HepG2 (cell line): ENCODE measurements around the gene GFAP. TPM values are rescaled to one million over a fixed set of nuclear protein-coding genes. Genes with fewer than 3 reads are reported as not detected.

ENCODE experiments used
- ATAC-seq: fragments of 200-7000 bp; cut with Tn5 transposase; 3 replicates; pipeline ENCODE4 v1.9.1; 2020; ENCODE audit warnings: mild to moderate bottlenecking, moderate library complexity
- BruUV-seq: library from RNA; stranded (reverse); fragments of 400-500 nt; replicated peaks from 2 replicates; lab custom pipeline; 2021; lab: Mats Ljungman, UMichigan
- CTCF ChIA-PET: fragments of 300-600 bp; formaldehyde crosslinking; extraction: SDS; loops from one replicate; lab custom pipeline; 2021; ENCODE audit warnings: low total read pairs, inconsistent platforms, low intra/inter-chr PET ratio; lab: Yijun Ruan, JAX
- POLR2A ChIA-PET: fragments of 350-600 bp; sonication (Branson Sonifier 250); formaldehyde crosslinking; loops from one replicate; lab custom pipeline; 2020; ENCODE audit warnings: antibody characterized with exemption, inconsistent platforms; lab: Yijun Ruan, JAX
- DNase-seq: peaks from one replicate; pipeline ENCODE4 v3.0.0-alpha.2; 2015; ENCODE audit warnings: low spot score
- FAIRE-seq: peaks from 3 replicates; lab custom pipeline; 2011; peaks lifted over from hg19 to GRCh38; lab: Jason Lieb, UNC
- H2AFZ ChIP-seq: one replicate; pipeline ENCODE4 v1.6.1; 2011; ENCODE audit warnings: low read length, inconsistent platforms
- H3K27ac ChIP-seq: fragments of 300-600 bp; 3 replicates; pipeline ENCODE4 v1.8.0; 2011; ENCODE audit warnings: mixed run types, mild to moderate bottlenecking, mixed read lengths, low read length, inconsistent platforms; ENCODE audit not compliant: insufficient read depth; ENCODE audit errors: extremely low read length
- H3K27me3 ChIP-seq, 2 experiments: fragments of 200-600 bp in 1 of 2; 2 replicates in 1 of 2; 3 replicates in 1 of 2; pipeline versions ENCODE4 v1.6.0 to v1.8.0; 2011; ENCODE audit warnings: low read length in 2 of 2, mild to moderate bottlenecking in 2 of 2, moderate library complexity in 2 of 2, inconsistent platforms in 1 of 2; ENCODE audit not compliant: insufficient read depth in 2 of 2, control insufficient read depth in 1 of 2
- H3K36me3 ChIP-seq, 2 experiments: fragments of 200-600 bp in 1 of 2; replicated peaks in 1 of 2; 2 replicates in 1 of 2; 3 replicates in 1 of 2; pipeline versions ENCODE4 v1.5.1 to v1.8.0; 2011; ENCODE audit warnings: low read length in 2 of 2, inconsistent platforms in 1 of 2; ENCODE audit not compliant: insufficient read depth in 2 of 2, control insufficient read depth in 1 of 2
- H3K4me1 ChIP-seq: 2 replicates; pipeline ENCODE4 v1.5.1; 2012; ENCODE audit warnings: low read length, inconsistent platforms; ENCODE audit not compliant: insufficient read depth
- H3K4me2 ChIP-seq: 2 replicates; pipeline ENCODE4 v1.6.0; 2011; ENCODE audit warnings: low read depth, low read length, inconsistent platforms
- H3K4me3 ChIP-seq, 3 experiments: fragments of 200-600 bp in 1 of 3; sonication (generic), shearing (Covaris generic) in 1 of 3; replicated peaks in 1 of 3; 2 replicates each; pipeline ENCODE4 v1.5.1; 2011 to 2016; ENCODE audit warnings: low read length in 3 of 3, inconsistent platforms in 2 of 3, low read depth in 2 of 3, mild to moderate bottlenecking in 2 of 3, control low read depth in 1 of 3, mixed read lengths in 1 of 3; ENCODE audit not compliant: insufficient read depth in 1 of 3
- H3K79me2 ChIP-seq: one replicate; pipeline ENCODE4 v1.6.1; 2011; ENCODE audit warnings: low read length, inconsistent platforms; ENCODE audit not compliant: insufficient read depth
- H3K9ac ChIP-seq: 2 replicates; pipeline ENCODE4 v1.6.0; 2011; ENCODE audit warnings: mild to moderate bottlenecking, low read depth, low read length, inconsistent platforms; ENCODE audit not compliant: insufficient read depth
- H3K9me3 ChIP-seq: 2 replicates; pipeline ENCODE4 v1.5.1; 2012; ENCODE audit warnings: mild to moderate bottlenecking, low read length
- H4K20me1 ChIP-seq: 2 replicates; pipeline ENCODE4 v1.6.0; 2011; ENCODE audit warnings: inconsistent platforms, mild to moderate bottlenecking, low read length, moderate library complexity; ENCODE audit not compliant: insufficient read depth
- ADNP ChIP-seq: sonication (generic); formaldehyde crosslinking; IDR thresholded peaks from 2 replicates; pipeline ENCODE4 v1.4.0; 2020; ENCODE audit warnings: missing genetic modification reagents
- ARHGAP35 ChIP-seq: sonication (generic); formaldehyde crosslinking; IDR thresholded peaks from 2 replicates; pipeline ENCODE4 v1.9.0; 2022; ENCODE audit warnings: mild to moderate bottlenecking, inconsistent platforms, moderate library complexity, missing genetic modification reagents, borderline replicate concordance
- MAFG ChIP-seq: sonication (generic); formaldehyde crosslinking; IDR thresholded peaks from 2 replicates; pipeline ENCODE4 v1.5.1; 2020; ENCODE audit warnings: mild to moderate bottlenecking, missing genetic modification reagents
- NPAS2 ChIP-seq: sonication (generic); formaldehyde crosslinking; IDR thresholded peaks from 2 replicates; pipeline ENCODE4 v1.8.0; 2022; ENCODE audit warnings: mild to moderate bottlenecking, missing genetic modification reagents, borderline replicate concordance
- PHF21A ChIP-seq: sonication (generic); formaldehyde crosslinking; IDR thresholded peaks from 2 replicates; pipeline ENCODE4 v1.5.0; 2020; ENCODE audit warnings: mild to moderate bottlenecking, missing genetic modification reagents
- YY1 ChIP-seq: IDR thresholded peaks from 2 replicates; pipeline ENCODE4 v1.6.1; 2011; ENCODE audit warnings: low read length, low read depth, moderate library complexity, mild to moderate bottlenecking; ENCODE audit not compliant: insufficient read depth, insufficient replicate concordance
- ZBTB38 ChIP-seq: sonication (generic); formaldehyde crosslinking; IDR thresholded peaks from 2 replicates; pipeline ENCODE4 v1.5.1; 2020; ENCODE audit warnings: mild to moderate bottlenecking, missing genetic modification reagents
- ZNF205 ChIP-seq: IDR thresholded peaks from 2 replicates; pipeline ENCODE4 v1.6.1; 2018; ENCODE audit warnings: missing biosample characterization, missing genetic modification reagents
- ZNF263 ChIP-seq: sonication (generic); formaldehyde crosslinking; IDR thresholded peaks from 2 replicates; pipeline ENCODE4 v1.4.0; 2020; ENCODE audit warnings: missing genetic modification reagents
- ZNF264 ChIP-seq: sonication (generic); formaldehyde crosslinking; IDR thresholded peaks from 2 replicates; pipeline ENCODE4 v1.4.0; 2020; ENCODE audit warnings: missing genetic modification reagents
- ZNF569 ChIP-seq: sonication (generic); formaldehyde crosslinking; IDR thresholded peaks from 2 replicates; pipeline ENCODE4 v1.5.0; 2020; ENCODE audit warnings: mild to moderate bottlenecking, missing genetic modification reagents, moderate library complexity, borderline replicate concordance
- ZNF772 ChIP-seq: sonication (generic); formaldehyde crosslinking; IDR thresholded peaks from 2 replicates; pipeline ENCODE4 v1.5.0; 2020; ENCODE audit warnings: mild to moderate bottlenecking, missing genetic modification reagents
- ZNF891 ChIP-seq: sonication (generic); formaldehyde crosslinking; IDR thresholded peaks from 2 replicates; pipeline ENCODE4 v1.5.0; 2020; ENCODE audit warnings: mild to moderate bottlenecking, missing genetic modification reagents
- WGBS: methylation state at CpG from one replicate; pipeline ENCODE4 v1.1.6; 2017; ENCODE audit warnings: low lambda C conversion rate; 5-methylcytosine and 5-hydroxymethylcytosine counted together
- in situ Hi-C: cut with HindIII; loops from 2 replicates; pipeline ENCODE4 v1.10.0; 2017; ENCODE audit warnings: low pct_unique_long_range_greater_than_20kb; ENCODE audit not compliant: extremely low pct_ligation_motif_present
- intact Hi-C: fragments of 100-400 bp; cut with micrococcal nuclease; formaldehyde crosslinking; loops from one replicate; pipeline ENCODE4 v1.10.0; 2022; ENCODE audit not compliant: unreplicated experiment
- polyA plus RNA-seq, 8 experiments: library from polyadenylated mRNA; depleted of rRNA in 3 of 8; stranded (reverse) in 7 of 8; unstranded in 1 of 8; fragments of >200 nt; fragmentation: Illumina TruSeq in 4 of 8; extraction: Trizol in 4 of 8; gene quantifications; 2 replicates each; pipeline versions ENCODE4 v1.2.1 to v1.2.3, GENCODE V29; 2011 to 2016; ENCODE audit warnings: low read depth in 4 of 8, missing spikeins in 1 of 8, mixed read lengths in 1 of 8; ENCODE audit not compliant: insufficient read depth in 1 of 8
- total RNA-seq, 5 experiments: library from RNA; depleted of rRNA; stranded (reverse); fragments of >200 nt; fragmentation: Illumina TruSeq; extraction: Trizol; gene quantifications; 2 replicates each; pipeline ENCODE4 v1.2.3, GENCODE V29; 2016; ENCODE audit warnings: low read depth in 1 of 5
- TF ChIP-seq, protein P1 (sequence below): sonication (generic); formaldehyde crosslinking; IDR thresholded peaks from 2 replicates; pipeline ENCODE4 v1.5.0; 2020; ENCODE audit warnings: mild to moderate bottlenecking, missing genetic modification reagents
- TF ChIP-seq, protein P2 (sequence below): sonication (generic); formaldehyde crosslinking; IDR thresholded peaks from 2 replicates; pipeline ENCODE4 v1.5.0; 2020; ENCODE audit warnings: missing genetic modification reagents
- TF ChIP-seq, protein P3 (sequence below): sonication (generic); formaldehyde crosslinking; IDR thresholded peaks from 2 replicates; pipeline ENCODE4 v1.4.0; 2020; ENCODE audit warnings: missing genetic modification reagents
- TF ChIP-seq, protein P4 (sequence below): sonication (generic); formaldehyde crosslinking; IDR thresholded peaks from 2 replicates; pipeline ENCODE4 v1.9.0; 2021; ENCODE audit warnings: missing genetic modification reagents, mild to moderate bottlenecking, borderline replicate concordance

GFAP gene
- total and polyA plus RNA-seq, 2 of the 13 experiments (the other 11 are each of a cell fraction or from before 2014, with no cell fraction given), result 0.11 to 0.29 TPM

DNA sequence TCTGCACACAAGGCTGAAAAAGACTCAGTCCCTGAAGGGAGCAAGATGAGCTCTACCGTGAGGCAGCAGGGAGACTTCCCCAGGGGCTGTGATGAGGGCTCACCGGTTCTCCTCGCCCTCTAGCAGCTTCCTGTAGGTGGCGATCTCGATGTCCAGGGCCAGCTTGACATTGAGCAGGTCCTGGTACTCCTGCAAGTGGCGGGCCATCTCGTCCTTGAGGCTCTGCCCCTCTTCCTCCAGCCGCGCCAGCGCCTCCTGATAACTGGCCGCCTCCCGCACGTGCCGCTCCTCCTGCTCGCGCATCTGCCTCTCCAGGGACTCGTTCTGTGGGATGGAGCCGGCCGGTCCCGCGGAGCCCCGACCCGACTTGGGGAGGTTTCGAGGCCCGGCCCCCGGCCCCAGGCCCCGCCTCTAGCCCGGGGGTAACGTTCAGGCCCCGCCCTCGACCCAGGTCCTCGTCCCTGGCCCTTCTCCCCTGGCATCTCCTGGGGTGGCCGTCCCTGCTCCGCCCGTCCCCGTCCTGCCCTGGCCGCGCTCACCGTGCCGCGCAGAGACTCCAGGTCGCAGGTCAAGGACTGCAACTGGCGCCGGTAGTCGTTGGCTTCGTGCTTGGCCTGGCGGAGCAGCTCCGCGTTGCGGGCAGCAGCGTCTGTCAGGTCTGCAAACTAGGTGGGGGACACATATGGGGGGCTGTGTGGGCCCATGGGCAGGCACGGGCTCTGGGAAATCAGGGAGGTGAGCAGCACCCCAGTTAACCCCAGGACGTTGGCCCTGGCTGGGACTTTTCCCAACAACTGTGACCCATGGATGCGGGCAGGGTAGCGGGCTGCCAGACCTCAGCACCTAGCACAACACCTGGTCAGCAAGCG lies 3.9 kb downstream of the GFAP start:
- H3K4me2 ChIP-seq, result peak overlapping the region; percentile 76
- H3K9ac ChIP-seq, result no peak overlapping the region
- intact Hi-C loops (no loop called here), in situ Hi-C loops (no loop called here)
- BruUV-seq, result no TSS peak
- WGBS, result 18% methylated on average over 7 of the region's 56 CpGs
- DNase-seq, result peak; percentile 74
- ATAC-seq, result peak; percentile 86
- POLR2A ChIA-PET, result interaction anchor here (0.7 to 1.3 kb wide), 3 partner anchors 9 to 108 kb away, joined by 3 to 5 read pairs (median 3); partner anchors contain the start of gene EFTUD2
- H4K20me1 ChIP-seq, result no peaks in the 10 kb centered on the region; the same call in 1 of the 2 replicates
- H3K27me3 ChIP-seq, result peaks cover 10 to 51% of the 10 kb centered on the region in 2 experiments; a peak in 4 of 5 replicates
- H3K9me3 ChIP-seq, result no peaks in the 10 kb centered on the region
- peak overlapping the region; percentile 29 to 63 (median 52); a peak in 4 of 6 replicates for H3K4me3 ChIP-seq
- peak; percentile 93 for FAIRE-seq
- H3K79me2 ChIP-seq, result no peaks in the 10 kb centered on the region
- H3K4me1 ChIP-seq, result peaks cover 69% of the 10 kb centered on the region
- CTCF ChIA-PET, result interaction anchor here (1.1 to 1.5 kb wide), 3 partner anchors 105 to 110 kb away, joined by 3 to 10 read pairs (median 4); no protein-coding TSS in a partner anchor
- no peaks in the 10 kb centered on the region for H3K36me3 ChIP-seq
- H3K27ac ChIP-seq, result no peak overlapping the region
- no peak overlapping the region for H2AFZ ChIP-seq
- no peak for TF ChIP-seq PHF21A
- no peak for TF ChIP-seq ADNP (CRISPR knock-in tag)
- no peak for TF ChIP-seq ZNF891 (CRISPR knock-in tag)
- no peak for TF ChIP-seq ZNF569 (CRISPR knock-in tag)
- TF ChIP-seq, protein P1, sequence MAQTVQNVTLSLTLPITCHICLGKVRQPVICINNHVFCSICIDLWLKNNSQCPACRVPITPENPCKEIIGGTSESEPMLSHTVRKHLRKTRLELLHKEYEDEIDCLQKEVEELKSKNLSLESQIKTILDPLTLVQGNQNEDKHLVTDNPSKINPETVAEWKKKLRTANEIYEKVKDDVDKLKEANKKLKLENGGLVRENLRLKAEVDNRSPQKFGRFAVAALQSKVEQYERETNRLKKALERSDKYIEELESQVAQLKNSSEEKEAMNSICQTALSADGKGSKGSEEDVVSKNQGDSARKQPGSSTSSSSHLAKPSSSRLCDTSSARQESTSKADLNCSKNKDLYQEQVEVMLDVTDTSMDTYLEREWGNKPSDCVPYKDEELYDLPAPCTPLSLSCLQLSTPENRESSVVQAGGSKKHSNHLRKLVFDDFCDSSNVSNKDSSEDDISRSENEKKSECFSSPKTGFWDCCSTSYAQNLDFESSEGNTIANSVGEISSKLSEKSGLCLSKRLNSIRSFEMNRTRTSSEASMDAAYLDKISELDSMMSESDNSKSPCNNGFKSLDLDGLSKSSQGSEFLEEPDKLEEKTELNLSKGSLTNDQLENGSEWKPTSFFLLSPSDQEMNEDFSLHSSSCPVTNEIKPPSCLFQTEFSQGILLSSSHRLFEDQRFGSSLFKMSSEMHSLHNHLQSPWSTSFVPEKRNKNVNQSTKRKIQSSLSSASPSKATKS (CRISPR knock-in tag), result no peak
- no peak for TF ChIP-seq YY1
- TF ChIP-seq, protein P2, sequence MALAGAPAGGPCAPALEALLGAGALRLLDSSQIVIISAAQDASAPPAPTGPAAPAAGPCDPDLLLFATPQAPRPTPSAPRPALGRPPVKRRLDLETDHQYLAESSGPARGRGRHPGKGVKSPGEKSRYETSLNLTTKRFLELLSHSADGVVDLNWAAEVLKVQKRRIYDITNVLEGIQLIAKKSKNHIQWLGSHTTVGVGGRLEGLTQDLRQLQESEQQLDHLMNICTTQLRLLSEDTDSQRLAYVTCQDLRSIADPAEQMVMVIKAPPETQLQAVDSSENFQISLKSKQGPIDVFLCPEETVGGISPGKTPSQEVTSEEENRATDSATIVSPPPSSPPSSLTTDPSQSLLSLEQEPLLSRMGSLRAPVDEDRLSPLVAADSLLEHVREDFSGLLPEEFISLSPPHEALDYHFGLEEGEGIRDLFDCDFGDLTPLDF (CRISPR knock-in tag), result no peak
- TF ChIP-seq ZNF205 (CRISPR knock-in tag), result peak; percentile 35; the same call in 1 of the 2 replicates
- TF ChIP-seq ZNF263 (CRISPR knock-in tag), result peak; percentile 63; the same call in 1 of the 2 replicates
- TF ChIP-seq ZBTB38 (CRISPR knock-in tag), result no peak
- TF ChIP-seq, protein P3, sequence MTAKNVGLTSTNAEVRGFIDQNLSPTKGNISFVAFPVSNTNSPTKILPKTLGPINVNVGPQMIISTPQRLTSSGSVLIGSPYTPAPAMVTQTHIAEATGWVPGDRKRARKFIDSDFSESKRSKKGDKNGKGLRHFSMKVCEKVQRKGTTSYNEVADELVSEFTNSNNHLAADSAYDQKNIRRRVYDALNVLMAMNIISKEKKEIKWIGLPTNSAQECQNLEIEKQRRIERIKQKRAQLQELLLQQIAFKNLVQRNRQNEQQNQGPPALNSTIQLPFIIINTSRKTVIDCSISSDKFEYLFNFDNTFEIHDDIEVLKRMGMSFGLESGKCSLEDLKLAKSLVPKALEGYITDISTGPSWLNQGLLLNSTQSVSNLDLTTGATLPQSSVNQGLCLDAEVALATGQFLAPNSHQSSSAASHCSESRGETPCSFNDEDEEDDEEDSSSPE, result no peak
- TF ChIP-seq NPAS2 (CRISPR knock-in tag), result no peak
- TF ChIP-seq ZNF772 (CRISPR knock-in tag), result peak; percentile 61; the same call in 1 of the 2 replicates
- TF ChIP-seq ARHGAP35 (CRISPR knock-in tag), result peak; percentile 63; the same call in 1 of the 2 replicates
- TF ChIP-seq, protein P4, sequence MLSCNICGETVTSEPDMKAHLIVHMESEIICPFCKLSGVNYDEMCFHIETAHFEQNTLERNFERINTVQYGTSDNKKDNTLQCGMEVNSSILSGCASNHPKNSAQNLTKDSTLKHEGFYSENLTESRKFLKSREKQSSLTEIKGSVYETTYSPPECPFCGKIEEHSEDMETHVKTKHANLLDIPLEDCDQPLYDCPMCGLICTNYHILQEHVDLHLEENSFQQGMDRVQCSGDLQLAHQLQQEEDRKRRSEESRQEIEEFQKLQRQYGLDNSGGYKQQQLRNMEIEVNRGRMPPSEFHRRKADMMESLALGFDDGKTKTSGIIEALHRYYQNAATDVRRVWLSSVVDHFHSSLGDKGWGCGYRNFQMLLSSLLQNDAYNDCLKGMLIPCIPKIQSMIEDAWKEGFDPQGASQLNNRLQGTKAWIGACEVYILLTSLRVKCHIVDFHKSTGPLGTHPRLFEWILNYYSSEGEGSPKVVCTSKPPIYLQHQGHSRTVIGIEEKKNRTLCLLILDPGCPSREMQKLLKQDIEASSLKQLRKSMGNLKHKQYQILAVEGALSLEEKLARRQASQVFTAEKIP (CRISPR knock-in tag), result no peak
- TF ChIP-seq MAFG (CRISPR knock-in tag), result no peak
- TF ChIP-seq ZNF264 (CRISPR knock-in tag), result no peak
